Uterus (tissue), 2 donors: ENCODE measurements around the gene CLEC19A.

Experiments
- CTCF ChIP-seq, 4 experiments: fragments of 200-600 bp in 2 of 4; fragments of 450-650 bp in 2 of 4; sonication (generic) in 2 of 4; IDR thresholded peaks; one replicate each; pipeline ENCODE4 v1.5.1; 2016 to 2019; ENCODE audit warnings: antibody characterized with exemption in 4 of 4, mild to moderate bottlenecking in 2 of 4, moderate library complexity in 1 of 4
- POLR2A ChIP-seq, 2 donors: fragments of 450-650 bp; IDR thresholded peaks; one replicate each; pipeline ENCODE4 v1.6.1; 2016; ENCODE audit warnings: antibody characterized with exemption in 2 of 2, mild to moderate bottlenecking in 1 of 2, moderate library complexity in 1 of 2

- no peak for TF ChIP-seq POLR2A (IDR thresholded peaks at IDR 0.05)
- no peak for TF ChIP-seq CTCF (IDR thresholded peaks at IDR 0.05)
Measured at GRCh38 chr16:19269098-19269497, 16.4 kb upstream of the CLEC19A start.
